Heart left ventricle (tissue), 13 donors: ENCODE data around the gene FGD3.

Experiments used
- CTCF ChIP-seq, 12 donors: fragments of 200-600 bp; sonication (generic) in 4 of 12; IDR thresholded peaks; one replicate each; pipeline versions ENCODE4 v1.5.0 to v1.8.0; 2018 to 2022; ENCODE audit warnings: antibody characterized with exemption in 12 of 12, mild to moderate bottlenecking in 5 of 12
- POLR2A ChIP-seq, 2 donors: fragments of 450-650 bp; IDR thresholded peaks; one replicate each; pipeline ENCODE4 v1.6.1; 2017; ENCODE audit warnings: antibody characterized with exemption in 2 of 2, mild to moderate bottlenecking in 2 of 2, moderate library complexity in 2 of 2
- donor health status: ischemic (EF 13 %, LVEDD 7.1; RV severe dilation, severe dysfunction).
- donor health status: DM: no; HTN: yes; CAD: no.
- donor health status: DM: no; HTN: no; CAD: no.
- donor health status: ischemic (EF 25% LVEDD 6.9; RV normal size, moderate dysfunction).
- donor health status: ischemic (EF 25% LVEDD 5.7; RV mildly dilated, moderate dysfunction).
- donor health status: ischemic (EF 35%, LVEDD 5.7; RV mildly dilated, moderate dysfunction).
- donor health status: nonischemic (EF 11% LVEDD 7.7; RV severe dilation, severe dysfunction).
- donor health status: DM: yes; HTN: yes; CAD: no.
- donor health status: PGD.
- donor health status: ischemic (EF 29% LVEDD 5.4; RV normal size, mild dysfunction).
- donor health status: nonischemic (EF 23%, LVEDD 6.1; RV moderate dilation, normal function).

GRCh38 chr9:93013856-93014582, 66.7 kb downstream of the FGD3 start:
- TF ChIP-seq CTCF (IDR thresholded peaks at IDR 0.05) (no peak), POLR2A (IDR thresholded peaks at IDR 0.05) (no peak)
